GM19023 (cell line): ENCODE results near the gene TMEM115.

Source experiments
- ATAC-seq: cut with Tn5 transposase; IDR thresholded peaks from one replicate; pipeline ENCODE4 v1.9.1; 2021; ENCODE audit warnings: mild to moderate bottlenecking, moderate library complexity; ENCODE audit not compliant: unreplicated experiment

TMEM115 gene

GRCh38 chr3:50334339-50335075, 24.8 kb downstream of the TMEM115 start:
- no peak for ATAC-seq

GRCh38 chr3:50333744-50334328, 25.5 kb downstream of the TMEM115 start:
- no peak for ATAC-seq

GRCh38 chr3:50331364-50331907, 27.9 kb downstream of the TMEM115 start:
- no peak for ATAC-seq

GRCh38 chr3:50330330-50330729, 29.0 kb downstream of the TMEM115 start:
- ATAC-seq, result no peak

GRCh38 chr3:50327943-50328691, 31.2 kb downstream of the TMEM115 start, which contains the start of gene TUSC2:
Gene TUSC2 (minus strand): TSS chr3:50328223. CDS start chr3:50328099, 124 bp downstream.
- peak; percentile 94 for ATAC-seq

- no peak for ATAC-seq
Observed at GRCh38 chr3:50327129-50327528, 32.2 kb downstream of the TMEM115 start.

- ATAC-seq, result no peak
Observed at GRCh38 chr3:50326182-50326541, 33.2 kb downstream of the TMEM115 start.

- ATAC-seq, result no peak
Observed at GRCh38 chr3:50325497-50326181, 33.7 kb downstream of the TMEM115 start.

GRCh38 chr3:50325113-50325480, 34.2 kb downstream of the TMEM115 start:
- no peak for ATAC-seq

GRCh38 chr3:50324351-50325112, 34.8 kb downstream of the TMEM115 start:
- no peak for ATAC-seq

GRCh38 chr3:50323614-50324199, 35.6 kb downstream of the TMEM115 start:
- no peak for ATAC-seq

- no peak for ATAC-seq
Observed at GRCh38 chr3:50323092-50323600, 36.2 kb downstream of the TMEM115 start.

- no peak for ATAC-seq
Observed at GRCh38 chr3:50322386-50323091, 36.8 kb downstream of the TMEM115 start, which contains the start of gene HYAL2. Gene HYAL2 (minus strand): TSS chr3:50322745. CDS start chr3:50320489, 2,256 bp downstream.

GRCh38 chr3:50322115-50322385, 37.3 kb downstream of the TMEM115 start:
- ATAC-seq, result no peak

GRCh38 chr3:50321336-50322114, 37.8 kb downstream of the TMEM115 start:
- peak; percentile 88 for ATAC-seq

- ATAC-seq, result peak; percentile 66
Observed at GRCh38 chr3:50320853-50321335, 38.4 kb downstream of the TMEM115 start.

GRCh38 chr3:50319894-50320625, 39.3 kb downstream of the TMEM115 start:
- ATAC-seq, result no peak
